Stimulated activated CD4-positive, alpha-beta T cell treated with anti-CD3 and anti-CD28 coated beads, Interleukin-4, amount 100 ng/mL, for 1 hour (primary cell): ENCODE results near the gene GMPR.

ENCODE experiments used
- DNase-seq: peaks from one replicate; pipeline ENCODE4 v3.0.0-alpha.2; 2020

The GMPR gene

GRCh38 chr6:16334671-16335070 lies 96.3 kb downstream of the GMPR start:
- no peak for DNase-seq

DNA sequence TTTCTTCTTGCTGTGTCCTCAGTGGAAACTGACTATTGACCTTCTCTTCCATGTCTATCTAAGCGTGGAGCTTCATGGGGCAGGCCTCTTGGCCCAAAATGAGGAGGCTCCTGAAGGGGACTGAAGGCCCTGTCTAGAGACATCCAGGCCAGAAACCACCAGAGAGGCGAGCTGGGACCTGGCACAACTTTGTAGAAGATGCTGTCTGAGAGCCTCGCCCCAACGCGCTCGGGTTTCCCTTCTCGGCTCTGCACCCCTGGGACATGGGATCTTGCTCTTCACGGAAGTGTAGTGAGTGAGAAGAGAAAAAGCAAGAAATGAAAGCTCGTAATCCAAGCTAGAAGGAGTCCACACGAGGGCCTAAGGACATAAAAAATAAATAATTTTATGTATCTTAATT lies 96.8 kb downstream of the GMPR start:
- no peak for DNase-seq

- no peak for DNase-seq
Measured at GRCh38 chr6:16336056-16336818, 97.8 kb downstream of the GMPR start.

DNA sequence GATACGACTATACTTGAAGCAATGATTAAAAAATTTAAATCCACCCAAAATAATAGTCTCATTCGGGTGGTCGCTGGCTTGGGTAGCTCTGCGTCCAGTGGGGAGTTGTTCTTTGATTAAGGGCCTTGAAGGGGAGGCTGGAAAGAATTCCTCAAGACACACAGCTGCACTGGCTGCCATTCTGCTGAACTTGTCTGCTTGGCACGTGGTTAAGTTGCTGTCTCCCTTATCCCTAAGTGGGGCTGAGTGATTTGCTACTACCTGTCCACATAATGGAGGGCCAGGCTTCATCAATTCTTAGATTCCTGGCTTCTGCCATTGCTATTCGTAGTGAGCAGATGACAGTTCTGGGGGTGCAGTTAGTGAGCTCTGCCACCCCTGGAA lies 98.5 kb downstream of the GMPR start:
- no peak for DNase-seq

DNA sequence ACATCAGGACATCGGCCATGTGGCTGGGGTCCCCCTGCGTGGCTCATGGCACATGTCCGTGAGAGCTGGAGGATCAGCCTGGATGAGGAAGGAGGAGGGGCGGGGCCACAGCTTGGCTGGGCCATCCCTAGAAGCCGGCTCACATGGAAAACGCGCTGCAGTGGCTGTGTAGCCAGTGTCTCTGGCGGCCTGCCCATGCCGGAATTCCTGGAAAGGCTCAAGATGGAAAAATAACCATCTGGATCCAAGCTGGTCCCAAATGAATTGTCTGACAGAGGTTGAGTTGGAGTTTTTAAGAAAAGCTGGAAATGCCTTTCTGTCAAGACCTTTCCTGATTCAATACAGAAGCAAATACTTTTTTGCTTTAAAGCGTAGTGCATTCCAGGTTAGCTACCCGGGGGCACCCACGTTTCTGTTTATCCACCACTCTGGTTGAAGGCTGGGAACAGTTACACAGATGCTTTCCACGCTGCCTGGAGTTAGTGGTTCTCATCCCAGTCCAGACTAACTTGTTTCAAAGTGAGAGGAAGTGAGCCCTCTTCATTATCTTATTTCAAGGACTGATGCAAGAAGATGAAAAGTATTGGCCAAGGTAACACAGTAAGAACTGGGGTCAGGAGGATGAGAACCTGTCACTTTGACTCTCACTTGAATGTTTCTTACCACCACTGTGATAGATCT lies 99.0 kb downstream of the GMPR start:
- DNase-seq: no peak

GRCh38 chr6:16338577-16339264 lies 100.3 kb downstream of the GMPR start:
- no peak for DNase-seq

DNA sequence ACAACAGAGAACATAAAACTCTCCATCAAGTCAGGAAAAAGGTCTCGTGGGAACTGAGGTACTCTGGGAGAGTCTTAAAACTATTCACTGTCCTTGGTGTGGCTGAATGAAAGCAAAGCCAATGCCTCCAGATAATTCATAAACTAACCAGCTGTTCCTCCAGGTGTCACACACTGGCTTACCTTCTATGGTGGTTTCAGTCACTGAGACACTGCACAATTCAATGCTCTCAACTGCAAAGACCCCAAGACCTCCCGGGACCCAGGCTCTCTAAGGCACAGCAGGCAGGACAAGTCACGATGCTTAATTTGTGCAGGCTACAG lies 100.8 kb downstream of the GMPR start:
- DNase-seq: no peak

DNA sequence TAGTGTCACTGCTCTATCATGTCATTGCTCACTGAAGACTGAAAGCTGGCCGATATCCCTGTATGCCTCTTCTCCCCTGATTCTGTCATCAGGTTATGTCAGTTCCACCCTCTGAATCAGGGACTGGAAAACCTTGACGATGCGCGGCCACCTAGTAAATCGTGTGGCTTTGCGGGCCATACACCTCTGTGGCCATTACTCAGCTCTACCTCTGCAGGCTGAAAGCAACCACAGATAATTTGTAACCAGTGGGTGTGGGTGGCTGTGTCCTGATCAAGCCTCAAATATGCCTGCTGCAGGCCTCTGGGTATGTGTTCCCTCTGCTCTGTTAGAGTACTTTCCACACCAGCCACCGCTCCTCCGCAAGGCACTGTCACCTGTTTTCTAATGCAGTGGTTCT lies 105.2 kb downstream of the GMPR start:
- no peak for DNase-seq

DNA sequence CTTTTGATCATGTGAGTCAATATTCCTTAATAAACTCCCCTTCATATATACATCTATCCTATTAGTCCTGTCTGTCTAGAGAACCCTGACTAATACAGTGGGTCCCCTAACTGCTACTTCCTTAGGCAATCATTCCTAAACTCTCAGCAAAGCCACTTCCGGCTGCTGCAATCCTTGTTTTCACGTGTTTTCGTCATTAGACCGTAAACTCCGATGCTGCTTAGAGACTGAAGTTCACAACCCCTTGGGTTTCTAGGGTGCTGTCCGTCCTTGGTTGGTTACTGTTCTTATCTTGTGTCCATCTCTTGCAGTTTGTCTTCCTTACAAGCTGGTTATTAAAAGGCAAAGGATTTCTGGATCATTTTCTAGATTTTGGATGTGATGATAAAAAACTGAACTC lies 106.4 kb downstream of the GMPR start:
- DNase-seq: no peak
